Measurements from ENCODE around the gene DCN. TPM values are rescaled to one million over a fixed set of nuclear protein-coding genes. Genes with fewer than 3 reads are reported as not detected.

DCN gene
- total RNA-seq, 4 donors from 2014 or later = 610 to 3,671 (median 2,794) TPM

DNA sequence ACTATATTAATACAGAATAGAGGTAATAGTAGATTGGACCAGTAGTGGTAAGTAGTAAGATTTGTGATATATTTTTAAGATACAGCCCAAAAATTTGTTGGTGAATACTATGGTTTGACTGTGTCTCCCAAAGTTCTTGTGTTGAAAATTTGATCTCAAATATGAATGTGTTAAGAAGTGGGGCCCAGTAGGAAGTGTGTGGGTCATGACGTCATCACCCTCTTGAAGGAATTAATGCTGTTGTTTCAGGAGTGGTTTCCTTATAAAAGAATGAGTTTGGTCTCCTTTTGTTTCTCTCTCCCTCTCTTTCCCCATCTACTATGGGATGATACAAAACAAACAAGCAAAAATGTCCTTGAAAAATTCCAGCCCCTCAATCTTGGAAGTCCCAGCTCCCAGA lies 87.7 kb downstream of the DCN start:
- TF ChIP-seq, protein P1, sequence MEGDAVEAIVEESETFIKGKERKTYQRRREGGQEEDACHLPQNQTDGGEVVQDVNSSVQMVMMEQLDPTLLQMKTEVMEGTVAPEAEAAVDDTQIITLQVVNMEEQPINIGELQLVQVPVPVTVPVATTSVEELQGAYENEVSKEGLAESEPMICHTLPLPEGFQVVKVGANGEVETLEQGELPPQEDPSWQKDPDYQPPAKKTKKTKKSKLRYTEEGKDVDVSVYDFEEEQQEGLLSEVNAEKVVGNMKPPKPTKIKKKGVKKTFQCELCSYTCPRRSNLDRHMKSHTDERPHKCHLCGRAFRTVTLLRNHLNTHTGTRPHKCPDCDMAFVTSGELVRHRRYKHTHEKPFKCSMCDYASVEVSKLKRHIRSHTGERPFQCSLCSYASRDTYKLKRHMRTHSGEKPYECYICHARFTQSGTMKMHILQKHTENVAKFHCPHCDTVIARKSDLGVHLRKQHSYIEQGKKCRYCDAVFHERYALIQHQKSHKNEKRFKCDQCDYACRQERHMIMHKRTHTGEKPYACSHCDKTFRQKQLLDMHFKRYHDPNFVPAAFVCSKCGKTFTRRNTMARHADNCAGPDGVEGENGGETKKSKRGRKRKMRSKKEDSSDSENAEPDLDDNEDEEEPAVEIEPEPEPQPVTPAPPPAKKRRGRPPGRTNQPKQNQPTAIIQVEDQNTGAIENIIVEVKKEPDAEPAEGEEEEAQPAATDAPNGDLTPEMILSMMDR (IDR thresholded peaks at IDR 0.05; ENCODE audit: low read depth) = no peak

- TF ChIP-seq, protein P1 (IDR thresholded peaks at IDR 0.05; ENCODE audit: low read depth) = no peak
These were observed 88.5 kb downstream of the DCN start for GRCh38 chr12:91094032-91094662.

DNA sequence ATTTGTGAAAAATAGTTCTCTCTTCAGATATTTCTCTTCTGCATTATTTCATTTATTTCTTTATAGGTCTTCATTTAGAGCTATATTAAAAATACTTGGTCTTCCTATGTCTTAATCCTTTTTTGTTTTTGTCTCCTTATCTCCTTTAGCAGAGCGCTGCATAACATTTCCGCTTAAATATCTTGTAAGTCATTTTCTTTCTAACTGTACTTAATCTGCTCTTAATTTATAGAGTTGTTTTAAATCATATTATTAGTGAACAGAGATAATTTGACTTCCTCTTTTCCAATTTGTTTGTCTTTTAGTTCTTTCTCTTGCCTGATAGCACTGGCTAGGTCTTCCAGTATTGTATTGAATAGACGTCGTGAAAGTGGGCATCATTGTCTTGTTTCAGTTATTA lies 89.3 kb downstream of the DCN start:
- TF ChIP-seq, protein P1 (IDR thresholded peaks at IDR 0.05; ENCODE audit: low read depth) = no peak

GRCh38 chr12:91091916-91092715 lies 90.5 kb downstream of the DCN start:
- TF ChIP-seq, protein P1 (IDR thresholded peaks at IDR 0.05; ENCODE audit: low read depth) = no peak

Small RNA genes lying within 50 kb of the gene (small RNA-seq; reads per million reads assigned to genes)
- not detected for gene AC007115.1

Other genes with a start within 250 kb of the DCN start
- not detected for gene CCER1, start 227.6 kb downstream of the DCN start, total RNA-seq
- gene EPYC, start 177.8 kb downstream of the DCN start, total RNA-seq = not detected
- gene KERA, start 124.8 kb downstream of the DCN start, total RNA-seq = not detected
- 100 to 1,000 TPM in 3 of 4 donors, 10 to 100 TPM in 1; 39.9 to 748 (median 222) TPM for gene LUM, start 71.3 kb downstream of the DCN start, total RNA-seq